Muscle layer of colon (tissue), 2 donors: ENCODE measurements around the gene MRPS5.

ENCODE experiments used
- H3K27ac ChIP-seq: one replicate; pipeline ENCODE4 v1.7.0; 2013; ENCODE audit warnings: low read depth, mild to moderate bottlenecking, low read length, moderate library complexity
- H3K27me3 ChIP-seq, 2 donors: one replicate each; pipeline ENCODE4 v1.7.0; 2013; ENCODE audit warnings: low read length in 2 of 2, mild to moderate bottlenecking in 2 of 2; ENCODE audit not compliant: insufficient read depth in 2 of 2, control insufficient read depth in 1 of 2
- H3K36me3 ChIP-seq: one replicate; pipeline ENCODE4 v1.7.0; 2013; ENCODE audit warnings: mild to moderate bottlenecking, low read length; ENCODE audit not compliant: insufficient read depth
- H3K4me1 ChIP-seq: one replicate; pipeline ENCODE4 v1.7.0; 2013; ENCODE audit warnings: mild to moderate bottlenecking, low read length; ENCODE audit not compliant: insufficient read depth
- H3K4me3 ChIP-seq, 2 donors: one replicate each; pipeline ENCODE4 v1.7.0; 2013; ENCODE audit warnings: low read length in 2 of 2, low read depth in 1 of 2, mild to moderate bottlenecking in 1 of 2, moderate library complexity in 1 of 2
- H3K9ac ChIP-seq: one replicate; pipeline ENCODE4 v1.7.0; 2013; ENCODE audit warnings: low read length
- H3K9me3 ChIP-seq: one replicate; pipeline ENCODE4 v1.7.0; 2013; ENCODE audit warnings: mild to moderate bottlenecking, low read length
- donor health status: abdominal sarcoma.
- donor health status: Adenocarcinoma of cecum.

Gene MRPS5

DNA sequence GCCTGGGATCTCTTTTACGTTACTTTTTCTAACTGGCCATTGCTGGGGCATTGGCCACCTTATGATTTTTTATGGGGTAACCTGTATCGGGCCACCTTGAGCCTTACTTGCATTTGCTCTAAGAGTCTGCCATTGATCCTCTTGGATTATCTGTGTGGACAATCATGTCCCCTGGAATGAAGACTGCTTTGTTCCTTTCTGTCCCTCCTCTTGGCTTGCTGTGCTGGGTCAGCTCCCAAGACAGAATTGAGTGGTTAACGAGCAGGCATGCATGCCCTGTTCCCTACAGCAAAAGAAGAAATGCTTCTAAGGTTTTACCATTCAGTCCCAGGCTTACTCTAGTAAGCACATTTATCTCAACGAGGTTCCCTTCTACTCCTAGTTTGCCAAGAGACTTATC lies 49.8 kb downstream of the MRPS5 start:
- no peaks in the 10 kb centered on the region for H3K4me1 ChIP-seq
- H3K27ac ChIP-seq, result no peak overlapping the region
- H3K9me3 ChIP-seq, result no peaks in the 10 kb centered on the region
- no peak overlapping the region for H3K9ac ChIP-seq
- no peaks in the 10 kb centered on the region for H3K36me3 ChIP-seq
- H3K4me3 ChIP-seq, result no peak overlapping the region
- peaks cover 11 to 30% of the 10 kb centered on the region in 2 donors for H3K27me3 ChIP-seq

DNA sequence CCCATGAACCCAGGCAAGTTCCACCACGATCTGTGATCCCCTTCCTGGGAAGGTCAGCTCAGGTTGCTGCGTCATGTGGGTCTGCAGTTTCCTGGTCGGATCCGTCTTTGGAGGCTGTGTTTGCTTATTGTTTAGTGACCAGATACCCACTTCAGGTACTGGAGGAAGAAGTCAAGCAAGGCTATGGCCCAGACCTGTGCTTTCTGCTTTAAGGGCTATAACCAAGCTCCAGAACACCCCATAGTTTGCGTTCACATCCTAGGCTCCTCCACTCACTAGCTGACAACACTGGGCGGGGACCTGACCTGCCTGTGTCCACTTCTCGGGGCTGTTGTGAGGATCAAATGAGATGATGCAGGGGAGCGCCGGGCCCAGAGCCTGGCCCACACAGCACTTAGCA lies 52.1 kb downstream of the MRPS5 start:
- Histone ChIP-seq H3K27me3 (peaks cover 0 to 8% of the 10 kb centered on the region in 2 donors), H3K4me1 (no peaks in the 10 kb centered on the region), H3K9ac (no peak overlapping the region), H3K36me3 (no peaks in the 10 kb centered on the region), H3K27ac (no peak overlapping the region), H3K9me3 (no peaks in the 10 kb centered on the region), H3K4me3 (no peak overlapping the region)

DNA sequence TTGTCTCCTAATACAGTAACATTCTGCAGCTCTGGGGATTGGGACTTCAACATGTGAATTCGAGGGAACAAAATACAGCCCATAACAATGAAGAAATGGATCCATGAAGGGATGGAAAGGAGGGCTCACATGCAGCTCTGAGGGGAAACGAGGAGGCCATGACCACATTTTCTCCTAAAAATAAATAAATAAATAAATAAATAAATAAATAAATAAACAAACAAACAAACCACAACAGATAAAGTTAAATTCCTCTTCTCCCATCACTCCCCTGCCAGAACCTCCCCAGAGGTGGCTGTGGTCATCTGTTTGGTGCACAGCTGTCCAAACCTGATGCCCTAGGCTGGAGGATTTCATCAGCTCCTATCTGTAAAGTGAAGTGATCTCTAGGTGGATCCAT lies 53.4 kb downstream of the MRPS5 start:
- no peaks in the 10 kb centered on the region for H3K27me3 ChIP-seq
- no peak overlapping the region for H3K4me3 ChIP-seq
- no peak overlapping the region for H3K27ac ChIP-seq
- H3K9me3 ChIP-seq, result no peaks in the 10 kb centered on the region
- no peaks in the 10 kb centered on the region for H3K36me3 ChIP-seq
- no peak overlapping the region for H3K9ac ChIP-seq
- no peaks in the 10 kb centered on the region for H3K4me1 ChIP-seq

DNA sequence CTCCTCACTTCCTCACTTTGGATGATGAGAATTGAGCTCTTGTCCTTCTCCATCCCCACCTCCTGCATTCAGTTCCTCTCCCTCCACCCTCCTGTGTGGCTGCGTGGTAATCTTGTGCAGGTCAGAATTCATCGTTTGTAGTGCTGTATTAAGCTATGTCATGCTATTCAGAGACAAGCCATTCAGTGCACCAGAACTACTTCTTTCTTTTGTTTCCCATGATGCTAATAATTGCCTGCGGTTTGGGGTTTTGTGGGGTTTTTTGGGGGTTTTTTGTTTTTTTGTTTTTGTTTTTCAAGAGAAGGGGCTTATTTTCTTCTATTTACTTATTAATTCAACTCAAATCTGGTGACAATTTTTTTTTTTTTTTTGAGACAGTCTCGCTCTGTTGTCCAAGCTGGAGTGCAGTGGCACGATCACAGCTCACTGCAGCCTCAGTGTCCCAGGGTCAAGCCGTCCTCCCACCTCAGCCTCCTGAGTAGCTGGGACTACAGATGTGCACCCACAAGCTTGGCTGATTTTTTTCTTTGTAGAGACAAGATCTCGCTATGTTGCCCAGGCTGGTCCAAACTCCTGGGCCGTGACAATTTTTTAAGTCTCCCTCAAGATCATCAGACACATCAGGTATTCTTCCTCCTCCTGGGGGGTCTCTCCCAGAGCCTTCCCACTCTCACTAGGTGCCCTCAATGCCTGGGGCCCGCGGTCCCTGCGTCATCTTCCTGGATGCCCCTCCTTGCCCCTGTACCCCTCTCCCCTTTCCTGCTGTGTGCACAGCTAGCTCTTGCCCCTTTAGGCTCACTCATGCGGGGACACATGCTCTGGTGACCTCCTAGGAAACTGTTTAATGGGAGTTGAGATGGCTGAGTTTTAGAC lies 58.3 kb downstream of the MRPS5 start:
- Histone ChIP-seq H3K4me1 (no peaks in the 10 kb centered on the region), H3K4me3 (no peak overlapping the region), H3K27me3 (no peaks in the 10 kb centered on the region), H3K27ac (no peak overlapping the region), H3K36me3 (no peaks in the 10 kb centered on the region), H3K9ac (no peak overlapping the region), H3K9me3 (no peaks in the 10 kb centered on the region)

GRCh38 chr2:95062242-95063085 lies 59.1 kb downstream of the MRPS5 start:
- H3K4me1 ChIP-seq, result no peaks in the 10 kb centered on the region
- H3K36me3 ChIP-seq, result no peaks in the 10 kb centered on the region

DNA sequence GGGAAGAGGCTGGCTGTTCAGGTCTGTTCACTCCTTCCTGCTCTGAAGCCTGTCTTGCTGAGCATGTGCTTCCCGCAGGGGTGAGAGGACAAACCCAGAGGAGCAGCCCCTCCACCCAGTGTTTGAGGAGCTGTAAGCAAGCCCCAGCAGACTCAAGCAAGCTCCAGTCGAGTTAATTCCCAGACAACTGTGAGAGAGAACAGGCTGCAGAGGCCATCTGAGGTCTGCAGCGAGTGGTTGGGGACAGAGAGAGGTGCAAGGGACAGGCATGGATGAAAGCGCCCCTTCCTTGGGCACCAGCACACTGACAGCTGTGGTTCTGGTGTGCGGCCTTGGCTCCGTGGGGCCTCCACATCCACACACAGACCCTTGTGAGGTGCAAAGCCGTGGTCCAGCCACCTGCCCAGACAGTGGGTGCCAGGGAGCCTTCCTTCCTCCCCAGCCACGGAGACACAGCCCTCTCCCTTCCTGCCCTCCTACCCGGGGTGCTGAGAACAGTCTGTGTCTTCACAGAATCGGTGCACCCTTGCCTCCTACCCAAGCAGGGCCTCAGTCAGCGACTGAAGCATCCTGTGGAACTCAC lies 59.9 kb downstream of the MRPS5 start:
- H3K27me3 ChIP-seq, result no peaks in the 10 kb centered on the region

More at GRCh38 chr2:95062242-95063085, 59.1 kb downstream of the MRPS5 start:
- H3K9me3 ChIP-seq, result no peaks in the 10 kb centered on the region
- H3K27ac ChIP-seq, result no peak overlapping the region
- H3K27me3 ChIP-seq, result no peaks in the 10 kb centered on the region
- H3K4me3 ChIP-seq, result no peak overlapping the region
- H3K9ac ChIP-seq, result no peak overlapping the region

GRCh38 chr2:95061119-95061512 lies 60.5 kb downstream of the MRPS5 start:
- H3K27ac ChIP-seq, result no peak overlapping the region
- H3K4me3 ChIP-seq, result no peak overlapping the region
- no peaks in the 10 kb centered on the region for H3K4me1 ChIP-seq
- no peaks in the 10 kb centered on the region for H3K36me3 ChIP-seq
- no peaks in the 10 kb centered on the region for H3K9me3 ChIP-seq
- H3K9ac ChIP-seq, result no peak overlapping the region
- no peaks in the 10 kb centered on the region for H3K27me3 ChIP-seq

More for the DNA sequence above, 59.9 kb downstream of the MRPS5 start:
- Histone ChIP-seq H3K27ac (no peak overlapping the region), H3K9me3 (no peaks in the 10 kb centered on the region), H3K9ac (no peak overlapping the region), H3K4me1 (no peaks in the 10 kb centered on the region), H3K4me3 (no peak overlapping the region), H3K36me3 (no peaks in the 10 kb centered on the region)

DNA sequence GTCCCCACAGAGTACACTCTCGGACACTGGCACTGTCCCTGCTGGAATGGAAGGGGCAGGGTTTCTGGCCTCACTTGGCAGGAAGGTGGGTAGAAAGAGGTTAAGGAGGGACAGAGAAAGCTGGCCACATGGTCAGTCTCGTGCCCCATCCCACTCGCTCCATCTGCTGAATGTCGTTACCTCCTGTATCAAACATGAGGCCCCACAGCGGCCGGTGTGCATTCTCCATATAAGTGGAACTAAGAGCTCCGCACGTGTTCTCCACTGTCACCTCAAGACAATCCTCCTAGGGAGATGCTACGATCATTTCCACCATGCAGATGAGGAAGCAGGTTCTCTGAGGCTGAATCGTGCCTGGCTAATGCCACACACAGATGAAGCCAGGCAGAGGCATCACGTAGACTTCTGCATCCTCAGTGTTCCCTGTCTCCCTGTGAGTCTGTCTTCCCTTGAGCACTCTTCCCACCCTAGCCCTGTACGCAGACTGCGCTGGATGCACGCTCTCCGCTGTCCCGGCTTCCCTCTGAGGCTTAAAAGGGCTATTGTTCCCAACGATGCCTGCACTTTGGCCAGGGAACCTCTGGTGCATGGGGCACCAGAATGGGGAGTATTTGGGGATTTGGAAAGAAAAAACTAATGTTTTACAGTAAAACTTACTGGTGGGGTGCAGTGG lies 61.0 kb downstream of the MRPS5 start:
- Histone ChIP-seq H3K9me3 (no peaks in the 10 kb centered on the region), H3K27ac (no peak overlapping the region), H3K36me3 (no peaks in the 10 kb centered on the region), H3K9ac (no peak overlapping the region), H3K4me3 (no peak overlapping the region), H3K27me3 (no peaks in the 10 kb centered on the region), H3K4me1 (no peaks in the 10 kb centered on the region)

DNA sequence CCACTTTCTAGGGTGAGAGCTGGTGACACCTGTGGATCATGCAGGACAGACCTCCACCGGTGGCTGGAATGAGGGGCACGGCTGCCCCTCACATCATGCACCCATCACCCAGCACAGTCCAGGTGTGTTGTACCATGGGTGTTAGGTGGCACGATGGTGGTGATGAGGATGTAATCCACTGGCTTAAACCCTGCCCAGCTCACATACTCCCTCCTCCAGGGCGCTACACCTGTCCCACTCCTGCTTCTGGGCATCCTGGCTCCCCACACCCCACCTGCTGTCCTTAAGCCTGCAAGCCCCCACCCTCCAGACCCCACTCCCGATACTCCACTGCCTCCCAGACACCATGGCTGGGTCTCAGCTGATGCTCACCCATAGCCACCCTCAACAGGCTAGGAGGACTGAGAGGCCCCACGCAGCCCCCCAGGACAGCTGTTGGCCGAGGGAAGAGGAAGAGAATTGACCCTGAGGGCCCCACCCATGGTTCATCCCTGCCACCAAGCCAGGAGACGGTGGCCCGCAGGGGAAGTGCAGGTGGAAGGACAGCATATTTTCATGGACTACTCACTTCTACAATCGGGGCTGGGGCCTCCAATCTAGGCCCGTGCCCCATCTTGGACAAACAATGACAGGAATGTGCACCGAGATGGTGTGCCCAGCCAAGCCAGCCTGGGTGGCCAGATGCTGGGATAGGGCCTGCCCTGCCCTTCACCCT lies 61.8 kb downstream of the MRPS5 start:
- Histone ChIP-seq H3K4me3 (no peak overlapping the region), H3K27me3 (no peaks in the 10 kb centered on the region), H3K36me3 (no peaks in the 10 kb centered on the region), H3K4me1 (no peaks in the 10 kb centered on the region), H3K9ac (no peak overlapping the region), H3K9me3 (no peaks in the 10 kb centered on the region), H3K27ac (no peak overlapping the region)

DNA sequence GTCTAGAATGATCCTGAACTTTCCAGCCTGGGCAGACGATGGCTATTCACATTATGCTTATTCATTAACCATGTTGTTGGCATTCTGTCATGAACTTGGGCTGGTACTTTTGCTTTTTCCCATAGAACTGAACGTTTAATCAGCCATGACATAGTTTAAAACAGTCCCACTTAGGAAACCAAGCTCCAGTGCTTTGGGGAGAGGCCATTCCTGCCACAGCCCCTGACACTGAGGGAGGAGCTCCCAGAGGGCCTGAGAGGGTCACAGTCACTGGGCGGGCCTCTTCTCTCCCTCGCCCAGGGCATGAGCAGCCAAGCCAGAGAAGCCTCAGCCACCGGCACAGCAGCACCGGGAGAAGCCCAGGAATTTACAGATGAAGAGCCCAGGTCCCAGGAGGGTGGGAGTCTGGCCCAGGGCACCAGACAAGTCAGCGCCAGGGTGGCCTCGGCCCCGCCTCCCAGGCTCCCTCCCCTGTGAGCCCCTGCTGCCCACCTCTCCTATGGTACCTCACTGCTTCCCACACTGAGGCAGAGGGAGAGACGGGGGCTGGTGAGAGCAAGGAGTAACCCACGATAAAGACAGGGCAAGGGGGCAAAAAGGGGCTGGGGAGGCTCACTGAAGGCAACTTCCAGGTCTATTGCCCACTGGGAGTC lies 62.5 kb downstream of the MRPS5 start:
- H3K4me1 ChIP-seq, result no peaks in the 10 kb centered on the region
- H3K9me3 ChIP-seq, result no peaks in the 10 kb centered on the region
- no peak overlapping the region for H3K4me3 ChIP-seq
- H3K27me3 ChIP-seq, result no peaks in the 10 kb centered on the region
- no peak overlapping the region for H3K9ac ChIP-seq
- no peak overlapping the region for H3K27ac ChIP-seq
- no peaks in the 10 kb centered on the region for H3K36me3 ChIP-seq
